Erythroblast (primary cell): ENCODE measurements around the gene HGFAC.

Source experiments
- GATA1 ChIP-seq: IDR thresholded peaks from 2 replicates; pipeline ENCODE4 v1.6.1; 2011; ENCODE audit warnings: low read depth, mild to moderate bottlenecking, control low read depth, low read length, moderate library complexity
- POLR2A ChIP-seq: IDR thresholded peaks from 2 replicates; pipeline ENCODE4 v1.6.1; 2011; ENCODE audit warnings: mild to moderate bottlenecking, low read length

DNA sequence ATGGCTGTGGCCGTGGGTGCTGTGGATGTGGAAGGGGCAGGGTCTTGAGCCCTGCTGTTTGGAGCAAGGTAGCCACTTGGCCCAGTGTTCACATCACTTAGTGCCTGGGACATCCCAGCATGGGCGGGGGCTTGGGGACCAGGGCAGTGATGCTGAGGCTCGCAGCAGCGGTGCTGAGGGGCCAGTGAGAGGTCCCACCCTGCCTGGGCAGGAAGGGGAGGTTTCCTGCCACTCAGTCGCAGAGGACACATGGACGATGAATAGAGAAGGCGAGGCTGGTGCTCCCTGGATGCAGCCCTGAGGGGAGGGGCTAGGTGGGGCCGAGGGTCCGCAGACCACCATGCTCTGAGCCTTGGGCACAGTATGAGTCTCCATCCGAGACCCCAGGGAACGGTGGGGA, 47.1 kb downstream of the HGFAC start:
- TF ChIP-seq POLR2A: no peak
- TF ChIP-seq GATA1: no peak
